Measurements from ENCODE around the gene ZNF410.

Gene ZNF410

GRCh38 chr14:73944432-73945158 is 57.9 kb downstream of the ZNF410 start:
- no peak for DNase-seq (ENCODE audit: low read depth)
- H3K4me3 ChIP-seq (ENCODE audit: low read depth, low read length) = no peak overlapping the region
- in situ Hi-C loops (cut with HindIII; ENCODE audit: low sequenced_read_pairs) = no loop called here
- TF ChIP-seq CTCF (IDR thresholded peaks at IDR 0.05; ENCODE audit: low read depth, low read length, missing control alignments) = no peak

- no peak overlapping the region for H3K4me3 ChIP-seq (ENCODE audit: low read depth, low read length)
- no peak for DNase-seq (ENCODE audit: low read depth)
- TF ChIP-seq CTCF (IDR thresholded peaks at IDR 0.05; ENCODE audit: low read depth, low read length, missing control alignments) = no peak
- in situ Hi-C loops (cut with HindIII; ENCODE audit: low sequenced_read_pairs) = no loop called here
Observed at GRCh38 chr14:73945159-73945670, 58.6 kb downstream of the ZNF410 start.

- peak; percentile 93 for DNase-seq (ENCODE audit: low read depth)
- peak within 1 kb of the TSS; percentile 97 for H3K4me3 ChIP-seq (ENCODE audit: low read depth, low read length)
- in situ Hi-C loops (cut with HindIII; ENCODE audit: low sequenced_read_pairs) = no loop called here
- TF ChIP-seq CTCF (IDR thresholded peaks at IDR 0.05; ENCODE audit: low read depth, low read length, missing control alignments) = peak; percentile 18
Observed at GRCh38 chr14:73949752-73950734, 63.4 kb downstream of the ZNF410 start, which contains the start of the genes COQ6 and FAM161B. TSS of gene COQ6 (plus strand) at chr14:73950302. CDS start at chr14:73950333, 31 bp downstream. TSS of gene FAM161B (minus strand) at chr14:73950094. CDS start at chr14:73950026, 68 bp downstream.

GRCh38 chr14:73953731-73954130 is 67.1 kb downstream of the ZNF410 start:
- in situ Hi-C loops (cut with HindIII; ENCODE audit: low sequenced_read_pairs) = no loop called here
- no peak for DNase-seq (ENCODE audit: low read depth)
- no peak overlapping the region for H3K4me3 ChIP-seq (ENCODE audit: low read depth, low read length)
- no peak for TF ChIP-seq CTCF (IDR thresholded peaks at IDR 0.05; ENCODE audit: low read depth, low read length, missing control alignments)

- in situ Hi-C loops (cut with HindIII; ENCODE audit: low sequenced_read_pairs) = no loop called here
- no peak overlapping the region for H3K4me3 ChIP-seq (ENCODE audit: low read depth, low read length)
- DNase-seq (ENCODE audit: low read depth) = no peak
- no peak for TF ChIP-seq CTCF (IDR thresholded peaks at IDR 0.05; ENCODE audit: low read depth, low read length, missing control alignments)
Observed at GRCh38 chr14:73955674-73956073, 69.0 kb downstream of the ZNF410 start.

GRCh38 chr14:73958591-73958990 is 71.9 kb downstream of the ZNF410 start:
- no peak overlapping the region for H3K4me3 ChIP-seq (ENCODE audit: low read depth, low read length)
- in situ Hi-C loops (cut with HindIII; ENCODE audit: low sequenced_read_pairs) = no loop called here
- TF ChIP-seq CTCF (IDR thresholded peaks at IDR 0.05; ENCODE audit: low read depth, low read length, missing control alignments) = no peak
- DNase-seq (ENCODE audit: low read depth) = no peak

All from astrocyte of the cerebellum (primary cell).